ENCODE data around the gene PCDHB9.
A peak's percentile ranks its signal among the peaks of the same experiment; 100 is the strongest.
"Not testable (repeated sequence)": the region's sequence is repeated elsewhere in the genome, so short reads cannot be mapped to it uniquely, and the experiment has no call there.

Gene PCDHB9

DNA sequence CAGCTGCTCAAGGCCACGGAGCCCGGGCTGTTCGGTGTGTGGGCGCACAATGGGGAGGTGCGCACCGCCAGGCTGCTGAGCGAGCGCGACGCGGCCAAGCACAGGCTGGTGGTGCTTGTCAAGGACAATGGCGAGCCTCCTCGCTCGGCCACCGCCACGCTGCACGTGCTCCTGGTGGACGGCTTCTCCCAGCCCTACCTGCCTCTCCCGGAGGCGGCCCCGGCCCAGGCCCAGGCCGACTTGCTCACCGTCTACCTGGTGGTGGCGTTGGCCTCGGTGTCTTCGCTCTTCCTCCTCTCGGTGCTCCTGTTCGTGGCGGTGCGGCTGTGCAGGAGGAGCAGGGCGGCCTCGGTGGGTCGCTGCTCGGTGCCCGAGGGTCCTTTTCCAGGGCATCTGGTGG lies 2.2 kb downstream of the PCDHB9 start:
- DNase-seq, result not testable (repeated sequence)

DNA sequence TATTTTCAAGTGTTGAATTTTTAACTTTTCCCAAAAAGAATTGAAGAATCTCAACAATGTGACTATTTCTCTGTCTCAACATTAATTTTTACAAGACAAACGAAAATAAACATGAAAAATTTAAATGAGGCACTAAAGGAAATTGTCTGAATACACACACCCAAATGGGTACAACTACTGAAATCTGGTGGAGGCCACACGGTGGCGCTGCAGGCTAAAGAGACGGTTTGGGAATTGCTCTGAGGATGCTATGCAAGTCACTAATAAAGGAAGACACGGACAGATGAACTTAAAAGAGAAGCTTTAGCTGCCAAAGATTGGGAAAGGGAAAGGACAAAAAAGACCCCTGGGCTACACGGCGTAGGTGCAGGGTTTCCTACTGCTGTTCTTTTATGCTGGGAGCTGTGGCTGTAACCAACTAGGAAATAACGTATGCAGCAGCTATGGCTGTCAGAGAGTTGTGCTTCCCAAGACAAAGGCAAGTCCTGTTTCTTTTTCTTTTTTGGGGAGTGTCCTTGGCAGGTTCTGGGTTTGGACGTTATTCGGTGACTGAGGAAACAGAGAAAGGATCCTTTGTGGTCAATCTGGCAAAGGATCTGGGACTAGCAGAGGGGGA lies 5.3 kb downstream of the PCDHB9 start, which contains the start of gene PCDHB10:
Gene PCDHB10 (plus strand): TSS at position 244 of the 616 bp plus-strand sequence. CDS start 200 bp downstream, at position 444.
- DNase-seq, result peak; percentile 20

DNA sequence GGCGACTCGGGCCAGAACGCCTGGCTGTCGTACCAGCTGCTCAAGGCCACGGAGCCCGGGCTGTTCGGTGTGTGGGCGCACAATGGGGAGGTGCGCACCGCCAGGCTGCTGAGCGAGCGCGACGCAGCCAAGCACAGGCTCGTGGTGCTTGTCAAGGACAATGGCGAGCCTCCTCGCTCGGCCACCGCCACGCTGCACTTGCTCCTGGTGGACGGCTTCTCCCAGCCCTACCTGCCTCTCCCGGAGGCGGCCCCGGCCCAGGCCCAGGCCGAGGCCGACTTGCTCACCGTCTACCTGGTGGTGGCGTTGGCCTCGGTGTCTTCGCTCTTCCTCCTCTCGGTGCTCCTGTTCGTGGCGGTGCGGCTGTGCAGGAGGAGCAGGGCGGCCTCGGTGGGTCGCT lies 7.4 kb downstream of the PCDHB9 start:
- not testable (repeated sequence) for DNase-seq

DNA sequence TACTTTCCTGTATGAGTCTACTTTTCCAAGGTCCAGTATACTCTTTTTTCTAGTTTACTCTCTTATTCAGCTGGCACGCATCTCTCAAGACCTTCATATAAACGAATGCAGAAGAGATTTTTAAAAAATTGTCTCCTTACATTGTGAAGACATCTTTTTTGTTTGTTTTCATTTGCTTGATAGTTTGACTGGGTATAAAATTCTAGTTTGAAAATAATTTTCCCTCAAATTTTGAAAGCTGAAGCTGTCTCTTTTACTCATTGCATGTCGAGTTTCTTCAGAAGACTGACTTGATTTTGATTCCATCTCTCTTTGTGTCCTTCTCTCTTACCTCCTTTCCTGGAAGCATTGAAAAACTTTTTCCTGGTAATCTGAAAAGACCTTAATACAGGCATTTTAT lies 9.4 kb downstream of the PCDHB9 start:
- DNase-seq, result no peak

DNA sequence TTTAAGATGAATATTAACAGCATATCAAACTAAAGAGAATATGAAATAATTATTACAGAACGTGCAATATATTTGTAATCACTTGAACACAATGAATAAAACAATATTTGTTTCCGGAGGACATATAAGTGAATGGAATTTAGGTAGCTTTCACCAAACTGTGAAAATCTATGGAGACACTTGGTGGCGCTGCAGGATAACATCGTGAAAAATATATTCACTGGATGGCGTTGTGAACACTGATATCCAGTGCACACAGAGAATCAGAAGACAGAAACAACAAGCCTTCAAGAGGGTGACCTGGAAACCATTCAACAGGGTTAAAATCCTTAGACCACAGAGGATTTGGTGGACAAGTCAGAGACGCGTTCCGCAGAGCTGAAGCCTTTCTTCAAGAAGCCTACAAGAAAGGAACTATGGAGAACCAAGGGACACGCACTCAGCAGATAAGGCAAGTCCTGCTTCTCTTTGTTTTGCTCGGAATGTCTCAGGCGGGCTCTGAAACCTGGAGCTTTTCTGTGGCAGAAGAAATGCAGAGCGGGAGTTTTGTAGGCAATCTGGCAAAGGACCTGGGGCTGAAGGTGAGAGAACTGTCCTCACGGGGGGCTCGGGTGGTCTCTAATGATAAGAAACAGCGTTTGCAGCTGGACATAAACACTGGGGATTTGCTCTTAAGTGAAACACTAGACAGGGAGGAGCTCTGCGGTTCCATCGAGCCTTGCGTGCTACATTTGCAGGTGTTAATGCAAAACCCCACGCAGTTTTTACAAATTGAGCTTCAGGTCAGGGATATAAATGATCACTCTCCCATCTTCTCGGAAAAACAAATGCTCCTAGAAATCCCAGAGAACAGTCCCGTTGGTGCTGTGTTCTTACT lies 12.6 kb downstream of the PCDHB9 start, which contains the start of gene PCDHB11:
Gene PCDHB11 (plus strand): TSS at position 269 of the 877 bp plus-strand sequence. CDS start 148 bp downstream, at position 417.
- DNase-seq, result no peak

DNA sequence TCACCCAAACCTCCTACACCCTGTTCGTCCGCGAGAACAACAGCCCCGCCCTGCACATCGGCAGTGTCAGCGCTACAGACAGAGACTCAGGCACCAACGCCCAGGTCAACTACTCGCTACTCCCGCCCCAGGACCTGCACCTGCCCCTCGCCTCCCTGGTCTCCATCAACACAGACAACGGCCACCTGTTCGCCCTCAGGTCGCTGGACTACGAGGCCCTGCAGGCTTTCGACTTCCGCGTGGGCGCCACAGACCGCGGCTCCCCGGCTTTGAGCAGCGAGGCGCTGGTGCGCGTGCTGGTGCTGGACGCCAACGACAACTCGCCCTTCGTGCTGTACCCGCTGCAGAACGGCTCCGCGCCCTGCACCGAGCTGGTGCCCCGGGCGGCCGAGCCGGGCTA lies 14.2 kb downstream of the PCDHB9 start:
- DNase-seq, result not testable (repeated sequence)

DNA sequence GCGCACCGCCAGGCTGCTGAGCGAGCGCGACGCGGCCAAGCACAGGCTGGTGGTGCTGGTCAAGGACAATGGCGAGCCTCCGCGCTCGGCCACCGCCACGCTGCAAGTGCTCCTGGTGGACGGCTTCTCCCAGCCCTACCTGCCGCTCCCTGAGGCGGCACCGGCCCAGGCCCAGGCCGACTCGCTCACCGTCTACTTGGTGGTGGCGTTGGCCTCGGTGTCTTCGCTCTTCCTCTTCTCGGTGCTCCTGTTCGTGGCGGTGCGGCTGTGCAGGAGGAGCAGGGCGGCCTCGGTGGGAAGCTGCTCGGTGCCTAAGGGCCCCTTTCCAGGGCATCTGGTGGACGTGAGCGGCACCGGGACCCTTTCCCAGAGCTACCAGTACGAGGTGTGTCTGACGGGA lies 14.7 kb downstream of the PCDHB9 start:
- DNase-seq, result not testable (repeated sequence)

DNA sequence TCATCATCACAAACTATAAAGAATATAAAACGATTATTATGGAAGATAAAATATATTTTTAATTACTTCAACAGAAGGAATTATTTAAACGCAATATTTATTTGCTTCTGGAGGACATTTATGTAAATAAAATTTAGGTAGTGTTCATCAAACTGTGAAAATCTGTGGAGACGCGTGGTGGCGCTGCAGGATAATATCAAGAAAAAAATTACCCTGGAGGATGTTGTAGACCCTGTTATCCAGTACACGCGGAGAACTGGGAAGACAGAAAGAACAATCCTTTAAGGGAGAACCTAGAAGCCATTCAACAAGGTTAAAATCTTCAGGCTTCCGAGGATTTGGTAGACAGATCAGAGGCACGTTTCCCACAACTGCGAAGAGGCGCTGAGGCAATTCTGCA lies 21.5 kb downstream of the PCDHB9 start, which contains the start of gene PCDHB12:
Gene PCDHB12 (plus strand): TSS at position 242 of the 400 bp plus-strand sequence. CDS start 189 bp downstream, outside the sequence.
- DNase-seq, result no peak

DNA sequence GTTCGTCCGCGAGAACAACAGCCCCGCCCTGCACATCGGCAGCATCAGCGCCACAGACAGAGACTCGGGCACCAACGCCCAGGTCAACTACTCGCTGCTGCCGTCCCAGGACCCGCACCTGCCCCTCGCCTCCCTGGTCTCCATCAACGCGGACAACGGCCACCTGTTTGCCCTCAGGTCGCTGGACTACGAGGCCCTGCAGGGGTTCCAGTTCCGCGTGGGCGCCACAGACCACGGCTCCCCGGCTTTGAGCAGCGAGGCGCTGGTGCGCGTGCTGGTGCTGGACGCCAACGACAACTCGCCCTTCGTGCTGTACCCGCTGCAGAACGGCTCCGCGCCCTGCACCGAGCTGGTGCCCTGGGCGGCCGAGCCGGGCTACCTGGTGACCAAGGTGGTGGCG lies 23.3 kb downstream of the PCDHB9 start:
- DNase-seq, result not testable (repeated sequence)

DNA sequence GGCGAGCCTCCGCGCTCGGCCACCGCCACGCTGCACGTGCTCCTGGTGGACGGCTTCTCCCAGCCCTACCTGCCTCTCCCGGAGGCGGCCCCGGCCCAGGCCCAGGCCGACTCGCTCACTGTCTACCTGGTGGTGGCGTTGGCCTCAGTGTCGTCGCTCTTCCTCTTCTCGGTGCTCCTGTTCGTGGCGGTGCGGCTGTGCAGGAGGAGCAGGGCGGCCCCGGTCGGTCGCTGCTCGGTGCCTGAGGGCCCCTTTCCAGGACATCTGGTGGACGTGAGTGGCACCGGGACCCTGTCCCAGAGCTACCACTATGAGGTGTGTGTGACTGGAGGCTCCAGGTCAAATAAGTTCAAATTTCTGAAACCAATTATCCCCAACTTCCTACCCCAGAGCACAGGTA lies 23.9 kb downstream of the PCDHB9 start:
- not testable (repeated sequence) for DNase-seq

DNA sequence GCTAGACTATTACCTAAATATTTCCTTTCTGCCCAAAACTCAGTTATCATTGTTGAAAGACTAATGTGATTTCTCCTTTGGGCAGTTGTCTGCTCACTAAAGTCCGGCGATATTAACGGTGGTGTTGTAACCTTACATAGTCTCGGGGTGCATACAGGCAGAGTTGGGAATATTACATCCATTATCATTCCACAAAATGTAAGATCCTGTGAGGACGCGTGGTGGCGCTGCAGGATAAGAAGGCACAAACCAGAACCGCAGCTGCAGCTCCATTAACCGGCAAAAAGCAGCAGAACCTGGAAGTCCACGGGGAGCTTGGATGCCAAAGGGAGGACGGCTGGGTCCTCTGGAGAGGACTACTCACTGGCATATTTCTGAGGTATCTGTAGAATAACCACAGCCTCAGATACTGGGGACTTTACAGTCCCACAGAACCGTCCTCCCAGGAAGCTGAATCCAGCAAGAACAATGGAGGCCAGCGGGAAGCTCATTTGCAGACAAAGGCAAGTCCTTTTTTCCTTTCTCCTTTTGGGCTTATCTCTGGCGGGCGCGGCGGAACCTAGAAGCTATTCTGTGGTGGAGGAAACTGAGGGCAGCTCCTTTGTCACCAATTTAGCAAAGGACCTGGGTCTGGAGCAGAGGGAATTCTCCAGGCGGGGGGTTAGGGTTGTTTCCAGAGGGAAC lies 26.8 kb downstream of the PCDHB9 start, which contains the start of gene PCDHB13:
Gene PCDHB13 (plus strand): TSS at position 264 of the 684 bp plus-strand sequence. CDS start 205 bp downstream, at position 469.
- not testable (repeated sequence) for DNase-seq

DNA sequence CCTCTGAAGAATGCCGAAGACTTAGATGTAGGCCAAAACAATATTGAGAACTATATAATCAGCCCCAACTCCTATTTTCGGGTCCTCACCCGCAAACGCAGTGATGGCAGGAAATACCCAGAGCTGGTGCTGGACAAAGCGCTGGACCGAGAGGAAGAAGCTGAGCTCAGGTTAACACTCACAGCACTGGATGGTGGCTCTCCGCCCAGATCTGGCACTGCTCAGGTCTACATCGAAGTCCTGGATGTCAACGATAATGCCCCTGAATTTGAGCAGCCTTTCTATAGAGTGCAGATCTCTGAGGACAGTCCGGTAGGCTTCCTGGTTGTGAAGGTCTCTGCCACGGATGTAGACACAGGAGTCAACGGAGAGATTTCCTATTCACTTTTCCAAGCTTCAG lies 27.6 kb downstream of the PCDHB9 start:
- DNase-seq, result not testable (repeated sequence)

DNA sequence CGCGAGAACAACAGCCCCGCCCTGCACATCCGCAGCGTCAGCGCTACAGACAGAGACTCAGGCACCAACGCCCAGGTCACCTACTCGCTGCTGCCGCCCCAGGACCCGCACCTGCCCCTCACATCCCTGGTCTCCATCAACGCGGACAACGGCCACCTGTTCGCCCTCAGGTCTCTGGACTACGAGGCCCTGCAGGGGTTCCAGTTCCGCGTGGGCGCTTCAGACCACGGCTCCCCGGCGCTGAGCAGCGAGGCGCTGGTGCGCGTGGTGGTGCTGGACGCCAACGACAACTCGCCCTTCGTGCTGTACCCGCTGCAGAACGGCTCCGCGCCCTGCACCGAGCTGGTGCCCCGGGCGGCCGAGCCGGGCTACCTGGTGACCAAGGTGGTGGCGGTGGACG lies 28.5 kb downstream of the PCDHB9 start:
- not testable (repeated sequence) for DNase-seq

DNA sequence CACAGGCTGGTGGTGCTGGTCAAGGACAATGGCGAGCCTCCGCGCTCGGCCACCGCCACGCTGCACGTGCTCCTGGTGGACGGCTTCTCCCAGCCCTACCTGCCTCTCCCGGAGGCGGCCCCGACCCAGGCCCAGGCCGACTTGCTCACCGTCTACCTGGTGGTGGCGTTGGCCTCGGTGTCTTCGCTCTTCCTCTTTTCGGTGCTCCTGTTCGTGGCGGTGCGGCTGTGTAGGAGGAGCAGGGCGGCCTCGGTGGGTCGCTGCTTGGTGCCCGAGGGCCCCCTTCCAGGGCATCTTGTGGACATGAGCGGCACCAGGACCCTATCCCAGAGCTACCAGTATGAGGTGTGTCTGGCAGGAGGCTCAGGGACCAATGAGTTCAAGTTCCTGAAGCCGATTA lies 29.1 kb downstream of the PCDHB9 start:
- DNase-seq, result not testable (repeated sequence)

DNA sequence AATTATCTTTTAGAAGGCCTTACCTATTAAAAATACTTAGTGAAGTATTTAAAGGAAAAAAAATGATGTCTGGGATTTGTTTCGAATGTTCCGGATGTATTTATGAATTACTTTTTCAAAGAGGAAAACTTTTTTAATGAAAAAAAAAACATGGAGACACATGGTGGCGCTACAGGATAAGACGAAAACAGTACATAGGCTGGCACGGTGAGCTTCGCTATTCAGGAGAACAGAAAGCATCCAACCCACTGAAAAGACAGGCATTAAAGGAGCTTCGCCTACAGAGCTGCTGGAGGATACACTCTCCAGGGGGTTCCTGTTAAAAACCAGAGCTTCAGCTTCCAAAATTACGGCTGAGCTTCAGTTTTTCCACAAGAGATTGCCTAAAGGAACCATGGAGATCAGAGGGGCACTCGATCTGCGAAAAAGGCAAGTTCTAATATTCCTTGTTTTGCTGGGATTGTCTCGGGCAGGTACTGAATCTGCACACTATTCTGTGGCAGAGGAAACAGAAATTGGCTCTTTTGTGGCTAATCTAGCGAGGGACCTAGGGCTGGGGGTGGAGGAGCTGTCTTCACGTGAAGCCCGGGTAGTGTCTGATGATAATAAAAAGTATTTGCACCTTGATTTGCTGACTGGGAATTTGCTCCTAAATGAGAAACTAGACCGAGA lies 36.3 kb downstream of the PCDHB9 start, which contains the start of gene PCDHB14:
Gene PCDHB14 (plus strand): TSS at position 232 of the 672 bp plus-strand sequence. CDS start 163 bp downstream, at position 395.
- no peak for DNase-seq

DNA sequence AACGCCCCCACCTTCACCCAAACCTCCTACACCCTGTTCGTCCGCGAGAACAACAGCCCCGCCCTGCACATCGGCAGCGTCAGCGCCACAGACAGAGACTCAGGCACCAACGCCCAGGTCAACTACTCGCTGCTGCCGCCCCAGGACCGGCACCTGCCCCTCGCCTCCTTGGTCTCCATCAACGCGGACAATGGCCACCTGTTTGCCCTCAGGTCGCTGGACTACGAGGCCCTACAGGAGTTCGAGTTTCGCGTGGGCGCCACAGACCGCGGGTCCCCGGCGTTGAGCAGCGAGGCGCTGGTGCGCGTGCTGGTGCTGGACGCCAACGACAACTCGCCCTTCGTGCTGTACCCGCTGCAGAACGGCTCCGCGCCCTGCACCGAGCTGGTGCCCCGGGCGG lies 37.9 kb downstream of the PCDHB9 start:
- DNase-seq, result not testable (repeated sequence)

DNA sequence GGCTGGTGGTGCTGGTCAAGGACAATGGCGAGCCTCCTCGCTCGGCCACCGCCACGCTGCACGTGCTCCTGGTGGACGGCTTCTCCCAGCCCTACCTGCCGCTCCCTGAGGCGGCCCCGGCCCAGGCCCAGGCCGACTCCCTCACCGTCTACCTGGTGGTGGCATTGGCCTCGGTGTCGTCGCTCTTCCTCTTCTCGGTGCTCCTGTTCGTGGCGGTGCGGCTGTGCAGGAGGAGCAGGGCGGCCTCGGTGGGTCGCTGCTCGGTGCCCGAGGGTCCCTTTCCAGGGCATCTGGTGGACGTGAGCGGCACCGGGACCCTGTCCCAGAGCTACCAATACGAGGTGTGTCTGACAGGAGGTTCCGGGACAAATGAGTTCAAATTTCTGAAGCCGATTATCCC lies 38.5 kb downstream of the PCDHB9 start:
- DNase-seq, result not testable (repeated sequence)

DNA sequence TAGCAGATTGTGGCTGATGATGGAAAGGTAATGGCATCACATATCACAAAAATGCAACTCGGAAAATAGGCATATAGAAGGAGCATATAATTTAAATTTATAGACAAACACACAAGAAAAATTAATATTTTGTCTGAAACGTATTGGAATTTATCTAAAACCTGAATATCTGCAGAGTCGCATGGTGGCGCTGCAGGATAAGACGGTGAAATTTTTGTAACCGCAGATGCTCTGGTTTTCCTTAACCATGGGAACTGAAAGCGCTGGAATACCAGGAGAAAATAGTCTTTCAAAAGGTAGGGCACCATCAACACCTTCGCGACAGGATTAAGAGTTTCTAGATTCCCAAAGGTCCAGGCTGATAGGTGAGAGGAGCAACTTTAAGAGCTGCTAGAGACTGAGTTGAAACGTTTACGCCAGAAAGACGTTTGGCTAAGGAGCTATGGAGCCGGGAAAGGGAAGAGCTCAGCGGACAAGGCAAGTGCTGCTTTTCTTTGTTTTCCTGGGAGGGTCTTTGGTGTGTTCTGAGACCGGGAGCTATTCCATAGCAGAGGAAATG lies 47.2 kb downstream of the PCDHB9 start:
- no peak for DNase-seq

DNA sequence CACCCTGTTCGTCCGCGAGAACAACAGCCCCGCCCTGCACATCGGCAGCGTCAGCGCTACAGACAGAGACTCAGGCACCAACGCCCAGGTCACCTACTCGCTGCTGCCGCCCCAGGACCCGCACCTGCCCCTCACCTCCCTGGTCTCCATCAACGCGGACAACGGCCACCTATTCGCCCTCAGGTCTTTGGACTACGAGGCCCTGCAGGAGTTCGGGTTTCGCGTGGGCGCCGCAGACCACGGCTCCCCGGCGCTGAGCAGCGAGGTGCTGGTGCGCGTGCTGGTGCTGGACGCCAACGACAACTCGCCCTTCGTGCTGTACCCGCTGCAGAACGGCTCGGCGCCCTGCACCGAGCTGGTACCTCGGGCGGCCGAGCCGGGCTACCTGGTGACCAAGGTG lies 49.0 kb downstream of the PCDHB9 start:
- not testable (repeated sequence) for DNase-seq

DNA sequence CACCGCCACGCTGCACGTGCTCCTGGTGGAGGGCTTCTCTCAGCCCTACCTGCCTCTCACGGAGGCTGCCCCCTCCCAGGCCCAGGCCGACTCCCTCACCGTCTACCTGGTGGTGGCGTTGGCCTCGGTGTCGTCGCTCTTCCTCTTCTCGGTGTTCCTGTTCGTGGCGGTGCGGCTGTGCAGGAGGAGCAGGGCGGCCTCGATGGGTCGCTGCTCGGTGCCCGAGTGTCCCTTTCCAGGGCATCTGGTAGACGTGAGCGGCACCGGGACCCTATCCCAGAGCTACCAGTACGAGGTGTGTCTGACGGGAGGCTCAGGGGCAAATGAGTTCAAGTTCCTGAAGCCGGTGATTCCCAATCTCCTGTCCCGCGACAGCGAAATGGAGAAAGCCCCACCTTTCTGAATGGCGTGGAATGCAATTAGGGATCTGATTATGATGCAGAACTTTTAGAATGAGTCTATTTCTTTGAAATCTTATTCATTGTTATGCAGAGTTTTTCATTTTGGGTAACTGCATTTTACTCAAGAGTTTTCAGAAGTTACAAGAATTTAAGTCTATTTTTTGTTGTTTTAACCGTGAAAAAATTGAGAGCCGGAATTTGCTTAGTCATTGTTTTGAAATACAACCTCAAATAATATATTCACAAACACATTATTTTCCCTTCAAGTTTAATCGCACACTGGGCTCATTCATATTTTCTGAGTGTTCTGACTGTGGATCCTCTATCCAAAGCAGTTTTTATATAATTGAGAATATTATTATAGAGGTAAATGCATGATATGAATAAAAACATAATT lies 49.8 kb downstream of the PCDHB9 start:
- no peak for DNase-seq

All from activated CD4-positive, alpha-beta T cell treated with anti-CD3 and anti-CD28 coated beads, Interleukin-10, Interleukin-2, amounts not matched to agents 100 ng/mL and 50 ng/mL, durations not matched to agents 16 hours and 8 hours (primary cell).